SK-N-SH (cell line): ENCODE results near the gene PPP1R14C. TPM values are rescaled to one million over a fixed set of nuclear protein-coding genes. Genes with fewer than 3 reads are reported as not detected.

Experiments used
- CTCF ChIA-PET: fragments of 300-600, 350-600 bp; formaldehyde crosslinking; extraction: SDS; loops from one replicate; lab custom pipeline; 2021; lab: Yijun Ruan, JAX
- POLR2A ChIA-PET: fragments of 350-600 bp; sonication (Branson Sonifier 250); formaldehyde crosslinking; extraction: SDS; loops from one replicate; lab custom pipeline; 2020; ENCODE audit warnings: antibody characterized with exemption, inconsistent platforms; lab: Yijun Ruan, JAX
- DNase-seq: peaks from one replicate; pipeline ENCODE4 v3.0.0; 2012
- H2AFZ ChIP-seq: fragments of 200-600 bp; sonication (generic); 2 replicates; pipeline ENCODE4 v1.8.1; 2016; ENCODE audit warnings: antibody characterized with exemption, mild to moderate bottlenecking, low read depth
- H3F3A ChIP-seq: fragments of 200-600 bp; sonication (generic); replicated peaks from 2 replicates; pipeline ENCODE3; 2016; ENCODE audit warnings: antibody characterized with exemption, mild to moderate bottlenecking; ENCODE audit not compliant: insufficient read depth
- H3K27ac ChIP-seq, 2 experiments: fragments of 200-500 bp in 1 of 2; fragments of 200-600 bp in 1 of 2; sonication (Bioruptor generic) in 1 of 2; sonication (generic), shearing (Covaris generic) in 1 of 2; 2 replicates each; pipeline versions ENCODE4 v1.5.1 to v1.6.1; 2014 to 2016; ENCODE audit warnings: low read depth in 2 of 2, inconsistent platforms in 1 of 2, low read length in 1 of 2, mild to moderate bottlenecking in 1 of 2, mixed read lengths in 1 of 2
- H3K27me3 ChIP-seq: fragments of 200-600 bp; sonication (generic), shearing (Covaris generic); 2 replicates; pipeline ENCODE4 v1.6.1; 2016; ENCODE audit warnings: mixed run types; ENCODE audit not compliant: insufficient read depth
- H3K36me3 ChIP-seq, 2 experiments: fragments of 200-500 bp in 1 of 2; fragments of 200-600 bp in 1 of 2; sonication (Bioruptor generic) in 1 of 2; sonication (generic) in 1 of 2; replicated peaks in 1 of 2; 2 replicates each; pipeline versions ENCODE3 to v1.5.1; 2014 to 2016; ENCODE audit warnings: low read length in 1 of 2, mild to moderate bottlenecking in 1 of 2; ENCODE audit not compliant: insufficient read depth in 2 of 2, control insufficient read depth in 1 of 2
- H3K4me1 ChIP-seq, 2 experiments: fragments of 200-500 bp in 1 of 2; fragments of 200-600 bp in 1 of 2; sonication (Bioruptor generic) in 1 of 2; sonication (generic), shearing (Covaris generic) in 1 of 2; 2 replicates each; pipeline versions ENCODE4 v1.5.1 to v1.6.1; 2014 to 2016; ENCODE audit warnings: low read depth in 1 of 2, low read length in 1 of 2, mixed run types in 1 of 2; ENCODE audit not compliant: insufficient read depth in 2 of 2, control insufficient read depth in 1 of 2
- H3K4me2 ChIP-seq: fragments of 200-600 bp; sonication (generic), shearing (Covaris generic); 2 replicates; pipeline ENCODE4 v1.6.1; 2017; ENCODE audit warnings: mixed run types
- H3K4me3 ChIP-seq, 2 experiments: fragments of 200-500 bp in 1 of 2; fragments of 200-600 bp in 1 of 2; sonication (Bioruptor generic) in 1 of 2; sonication (generic), shearing (Covaris generic) in 1 of 2; 2 replicates each; pipeline versions ENCODE4 v1.5.1 to v1.8.1; 2014 to 2016; ENCODE audit warnings: low read depth in 2 of 2, inconsistent platforms in 1 of 2, low read length in 1 of 2, mild to moderate bottlenecking in 1 of 2, mixed read lengths in 1 of 2, moderate library complexity in 1 of 2
- H3K79me2 ChIP-seq: fragments of 200-600 bp; sonication (generic); 2 replicates; pipeline ENCODE4 v1.8.1; 2017; ENCODE audit warnings: mild to moderate bottlenecking; ENCODE audit not compliant: insufficient read depth
- H3K9ac ChIP-seq: fragments of 200-600 bp; sonication (generic); 2 replicates; pipeline ENCODE4 v1.6.1; 2017; ENCODE audit warnings: mixed run types
- H3K9me2 ChIP-seq: fragments of 200-600 bp; sonication (generic); 2 replicates; pipeline ENCODE4 v1.6.1; 2017; ENCODE audit warnings: mixed run types
- H3K9me3 ChIP-seq: fragments of 200-600 bp; sonication (generic); 2 replicates; pipeline ENCODE4 v1.6.1; 2017; ENCODE audit warnings: mixed run types, mild to moderate bottlenecking, moderate library complexity
- H4K20me1 ChIP-seq: fragments of 200-600 bp; sonication (generic); 2 replicates; pipeline ENCODE4 v1.6.1; 2017; ENCODE audit warnings: mild to moderate bottlenecking, mixed run types; ENCODE audit not compliant: insufficient read depth
- ELF1 ChIP-seq: IDR thresholded peaks from 2 replicates; pipeline ENCODE4 v1.4.0; 2012
- EP300 ChIP-seq, 2 experiments: IDR thresholded peaks; 2 replicates each; pipeline versions ENCODE4 v1.4.0 to v1.6.1; 2012; ENCODE audit warnings: borderline replicate concordance in 1 of 2, low read depth in 1 of 2, low read length in 1 of 2
- JUND ChIP-seq: IDR thresholded peaks from 2 replicates; pipeline ENCODE4 v1.4.0; 2012
- MEF2A ChIP-seq: IDR thresholded peaks from 2 replicates; pipeline ENCODE4 v1.4.0; 2012; ENCODE audit warnings: low read depth, borderline replicate concordance
- MXI1 ChIP-seq: IDR thresholded peaks from 2 replicates; pipeline ENCODE4 v1.6.1; 2012; ENCODE audit warnings: mild to moderate bottlenecking, low read depth, low read length, improper control_type of control experiment
- NRF1 ChIP-seq: IDR thresholded peaks from 2 replicates; pipeline ENCODE4 v1.6.1; 2012; ENCODE audit warnings: low read depth, mild to moderate bottlenecking, low read length
- RAD21 ChIP-seq: IDR thresholded peaks from 2 replicates; pipeline ENCODE4 v1.6.1; 2012; ENCODE audit warnings: mild to moderate bottlenecking, low read length
- RCOR1 ChIP-seq: fragments of 150-350 bp; IDR thresholded peaks from 2 replicates; pipeline ENCODE4 v1.6.1; 2017; ENCODE audit warnings: antibody characterized with exemption, low read length
- RFX5 ChIP-seq: IDR thresholded peaks from 2 replicates; pipeline ENCODE4 v1.6.1; 2012; ENCODE audit warnings: mild to moderate bottlenecking, improper control_type of control experiment, low read length
- TCF12 ChIP-seq: IDR thresholded peaks from 2 replicates; pipeline ENCODE4 v1.4.0; 2012
- TEAD4 ChIP-seq: IDR thresholded peaks from 2 replicates; pipeline ENCODE4 v1.4.0; 2012; ENCODE audit warnings: mild to moderate bottlenecking, borderline replicate concordance; ENCODE audit not compliant: insufficient read depth
- YY1 ChIP-seq: IDR thresholded peaks from 2 replicates; pipeline ENCODE4 v1.4.0; 2012; ENCODE audit warnings: low read depth, mild to moderate bottlenecking
- WGBS: methylation state at CpG from one replicate; pipeline ENCODE4 v1.1.6; 2017; ENCODE audit warnings: low lambda C conversion rate; 5-methylcytosine and 5-hydroxymethylcytosine counted together
- polyA plus RNA-seq, 3 experiments: library from polyadenylated mRNA; depleted of rRNA; stranded (reverse); fragments of >200 nt; gene quantifications; 2 replicates each; pipeline ENCODE4 v1.2.3, GENCODE V29; 2012
- TF ChIP-seq, protein P1 (sequence below): fragments of 150-350 bp; IDR thresholded peaks from 2 replicates; pipeline ENCODE4 v1.6.1; 2017; ENCODE audit warnings: antibody characterized with exemption, low read length, low read depth, borderline replicate concordance
- TF ChIP-seq, protein P2 (sequence below): IDR thresholded peaks from 2 replicates; pipeline ENCODE4 v1.4.0; 2012; ENCODE audit warnings: low read depth, borderline replicate concordance
- TF ChIP-seq, protein P3 (sequence below): fragments of 150-350 bp; IDR thresholded peaks from 2 replicates; pipeline ENCODE4 v1.6.1; 2016; ENCODE audit warnings: mild to moderate bottlenecking, low read depth, low read length

The PPP1R14C gene
- polyA plus RNA-seq, 1 of the 3 experiments (the other 2 are of a cell fraction), result not detected

DNA sequence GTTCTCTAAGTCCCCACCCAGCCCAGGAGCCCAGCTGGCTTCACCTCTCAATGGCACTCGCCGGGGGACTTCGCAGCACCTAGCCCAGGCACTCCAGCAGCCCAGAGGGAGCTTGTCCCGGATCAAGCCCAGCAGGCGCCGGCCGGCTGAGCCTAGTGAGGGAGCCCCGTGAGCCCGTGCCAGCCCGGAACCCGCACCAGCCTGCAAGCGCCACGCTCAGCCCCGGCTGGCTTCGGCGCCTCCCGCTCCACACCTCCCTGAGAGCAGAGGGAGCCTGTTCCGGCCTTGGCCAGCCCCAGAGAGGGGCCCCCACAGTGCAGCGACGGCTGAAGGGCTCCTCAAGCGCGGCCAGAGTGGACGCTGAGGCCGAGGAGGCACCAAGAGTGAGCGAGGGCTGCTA lies 27.1 kb upstream of the PPP1R14C start:
- TF ChIP-seq RAD21, result no peak
- TF ChIP-seq JUND, result no peak
- TF ChIP-seq TEAD4, result no peak
- TF ChIP-seq, protein P1, sequence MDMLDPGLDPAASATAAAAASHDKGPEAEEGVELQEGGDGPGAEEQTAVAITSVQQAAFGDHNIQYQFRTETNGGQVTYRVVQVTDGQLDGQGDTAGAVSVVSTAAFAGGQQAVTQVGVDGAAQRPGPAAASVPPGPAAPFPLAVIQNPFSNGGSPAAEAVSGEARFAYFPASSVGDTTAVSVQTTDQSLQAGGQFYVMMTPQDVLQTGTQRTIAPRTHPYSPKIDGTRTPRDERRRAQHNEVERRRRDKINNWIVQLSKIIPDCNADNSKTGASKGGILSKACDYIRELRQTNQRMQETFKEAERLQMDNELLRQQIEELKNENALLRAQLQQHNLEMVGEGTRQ, result no peak
- TF ChIP-seq MEF2A, result no peak
- no peak for TF ChIP-seq YY1
- no peak for TF ChIP-seq EP300 (IDR thresholded peaks at IDR 0.05; ENCODE audit: borderline replicate concordance in 1 of 2, low read depth in 1 of 2, low read length in 1 of 2)
- TF ChIP-seq, protein P2, sequence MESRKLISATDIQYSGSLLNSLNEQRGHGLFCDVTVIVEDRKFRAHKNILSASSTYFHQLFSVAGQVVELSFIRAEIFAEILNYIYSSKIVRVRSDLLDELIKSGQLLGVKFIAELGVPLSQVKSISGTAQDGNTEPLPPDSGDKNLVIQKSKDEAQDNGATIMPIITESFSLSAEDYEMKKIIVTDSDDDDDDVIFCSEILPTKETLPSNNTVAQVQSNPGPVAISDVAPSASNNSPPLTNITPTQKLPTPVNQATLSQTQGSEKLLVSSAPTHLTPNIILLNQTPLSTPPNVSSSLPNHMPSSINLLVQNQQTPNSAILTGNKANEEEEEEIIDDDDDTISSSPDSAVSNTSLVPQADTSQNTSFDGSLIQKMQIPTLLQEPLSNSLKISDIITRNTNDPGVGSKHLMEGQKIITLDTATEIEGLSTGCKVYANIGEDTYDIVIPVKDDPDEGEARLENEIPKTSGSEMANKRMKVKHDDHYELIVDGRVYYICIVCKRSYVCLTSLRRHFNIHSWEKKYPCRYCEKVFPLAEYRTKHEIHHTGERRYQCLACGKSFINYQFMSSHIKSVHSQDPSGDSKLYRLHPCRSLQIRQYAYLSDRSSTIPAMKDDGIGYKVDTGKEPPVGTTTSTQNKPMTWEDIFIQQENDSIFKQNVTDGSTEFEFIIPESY, result no peak
- TF ChIP-seq TCF12, result no peak
- TF ChIP-seq, protein P3, sequence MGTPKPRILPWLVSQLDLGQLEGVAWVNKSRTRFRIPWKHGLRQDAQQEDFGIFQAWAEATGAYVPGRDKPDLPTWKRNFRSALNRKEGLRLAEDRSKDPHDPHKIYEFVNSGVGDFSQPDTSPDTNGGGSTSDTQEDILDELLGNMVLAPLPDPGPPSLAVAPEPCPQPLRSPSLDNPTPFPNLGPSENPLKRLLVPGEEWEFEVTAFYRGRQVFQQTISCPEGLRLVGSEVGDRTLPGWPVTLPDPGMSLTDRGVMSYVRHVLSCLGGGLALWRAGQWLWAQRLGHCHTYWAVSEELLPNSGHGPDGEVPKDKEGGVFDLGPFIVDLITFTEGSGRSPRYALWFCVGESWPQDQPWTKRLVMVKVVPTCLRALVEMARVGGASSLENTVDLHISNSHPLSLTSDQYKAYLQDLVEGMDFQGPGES, result no peak
- TF ChIP-seq ELF1, result no peak
- TF ChIP-seq RFX5, result no peak
- no peak for TF ChIP-seq RCOR1
- TF ChIP-seq NRF1, result no peak
- TF ChIP-seq, all 33 proteins: peak for 0

DNA sequence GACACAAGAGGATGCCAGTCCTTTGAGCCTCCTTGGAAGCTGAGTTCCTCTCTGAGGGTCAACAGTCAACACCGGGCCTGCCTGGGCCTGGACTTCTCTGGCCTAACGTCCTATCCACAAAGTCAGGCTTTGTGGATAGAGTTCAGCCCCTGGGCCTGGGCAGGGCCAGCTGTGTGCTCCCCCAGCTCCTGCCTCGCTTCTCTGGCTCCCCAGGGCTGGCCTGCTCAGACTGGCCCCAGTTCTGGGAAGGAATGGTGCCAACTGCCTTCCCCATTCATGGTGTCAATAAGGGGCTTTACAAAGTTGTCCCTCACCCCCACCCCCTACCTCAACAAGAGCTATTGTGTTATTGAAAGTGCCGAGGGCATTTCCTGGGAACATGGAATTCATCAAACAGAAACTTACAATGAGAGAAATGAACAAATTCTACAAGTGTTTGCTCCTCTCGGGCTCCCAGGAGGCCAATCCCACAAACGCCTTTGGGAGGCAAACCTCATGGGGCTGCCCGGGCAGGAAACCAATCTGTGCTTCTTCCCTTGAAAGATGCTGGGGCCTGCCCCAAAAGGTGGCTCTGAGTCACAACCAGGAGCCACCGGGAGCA lies 26.5 kb upstream of the PPP1R14C start:
- H2AFZ ChIP-seq, result no peak overlapping the region
- H4K20me1 ChIP-seq, result no peaks in the 10 kb centered on the region
- ChIA-PET CTCF (no interaction called here), POLR2A (no interaction called here)
- 6% methylated on average over 4 of the region's 8 CpGs for WGBS
- no peak overlapping the region for H3K9ac ChIP-seq
- peaks cover 24% of the 10 kb centered on the region for H3K27me3 ChIP-seq
- H3K79me2 ChIP-seq, result no peaks in the 10 kb centered on the region
- H3K4me1 ChIP-seq, result no peaks in the 10 kb centered on the region; a peak in 1 of 4 replicates
- H3K4me3 ChIP-seq, result no peak overlapping the region
- no peaks in the 10 kb centered on the region for H3F3A ChIP-seq
- no peaks in the 10 kb centered on the region for H3K9me3 ChIP-seq
- H3K27ac ChIP-seq, result no peak overlapping the region
- no peaks in the 10 kb centered on the region for H3K36me3 ChIP-seq
- no peaks in the 10 kb centered on the region for H3K9me2 ChIP-seq
- no peak overlapping the region for H3K4me2 ChIP-seq
- TF ChIP-seq MXI1, result no peak
- no peak for DNase-seq

More for the DNA sequence above, 27.1 kb upstream of the PPP1R14C start:
- DNase-seq, result no peak
- CTCF ChIA-PET, result no interaction called here
- no peak overlapping the region for H2AFZ ChIP-seq
- H3K27ac ChIP-seq, result no peak overlapping the region
- H3F3A ChIP-seq, result no peaks in the 10 kb centered on the region
- H3K9me3 ChIP-seq, result no peaks in the 10 kb centered on the region
- no peaks in the 10 kb centered on the region for H3K36me3 ChIP-seq
- 40% methylated on average over 1 of the region's 25 CpGs for WGBS
- POLR2A ChIA-PET, result no interaction called here
- H3K27me3 ChIP-seq, result peaks cover 24% of the 10 kb centered on the region
- no peak overlapping the region for H3K4me2 ChIP-seq
- no peak overlapping the region for H3K9ac ChIP-seq
- no peaks in the 10 kb centered on the region; a peak in 1 of 4 replicates for H3K4me1 ChIP-seq
- H3K79me2 ChIP-seq, result no peaks in the 10 kb centered on the region
- H4K20me1 ChIP-seq, result no peaks in the 10 kb centered on the region
- no peak overlapping the region for H3K4me3 ChIP-seq
- H3K9me2 ChIP-seq, result no peaks in the 10 kb centered on the region
